LHCN-M2 (cell line): ENCODE results near the gene CCDC138. TPM values are rescaled to one million over a fixed set of nuclear protein-coding genes. Genes with fewer than 3 reads are reported as not detected.
A peak's percentile ranks its signal among the peaks of the same experiment; 100 is the strongest.

Experiments used
- DNase-seq: peaks from one replicate; pipeline ENCODE4 v3.0.0-alpha.2; 2012; ENCODE audit warnings: low read depth
- total RNA-seq: library from RNA; depleted of rRNA; stranded (reverse); fragments of >200 nt; gene quantifications from 2 replicates; pipeline ENCODE4 v1.2.3, GENCODE V29; 2014

Gene CCDC138
- total RNA-seq, 1 experiment from 2014 or later = 8.0 TPM

GRCh38 chr2:108825736-108826135 lies 39.2 kb downstream of the CCDC138 start:
- DNase-seq = peak; percentile 67

DNA sequence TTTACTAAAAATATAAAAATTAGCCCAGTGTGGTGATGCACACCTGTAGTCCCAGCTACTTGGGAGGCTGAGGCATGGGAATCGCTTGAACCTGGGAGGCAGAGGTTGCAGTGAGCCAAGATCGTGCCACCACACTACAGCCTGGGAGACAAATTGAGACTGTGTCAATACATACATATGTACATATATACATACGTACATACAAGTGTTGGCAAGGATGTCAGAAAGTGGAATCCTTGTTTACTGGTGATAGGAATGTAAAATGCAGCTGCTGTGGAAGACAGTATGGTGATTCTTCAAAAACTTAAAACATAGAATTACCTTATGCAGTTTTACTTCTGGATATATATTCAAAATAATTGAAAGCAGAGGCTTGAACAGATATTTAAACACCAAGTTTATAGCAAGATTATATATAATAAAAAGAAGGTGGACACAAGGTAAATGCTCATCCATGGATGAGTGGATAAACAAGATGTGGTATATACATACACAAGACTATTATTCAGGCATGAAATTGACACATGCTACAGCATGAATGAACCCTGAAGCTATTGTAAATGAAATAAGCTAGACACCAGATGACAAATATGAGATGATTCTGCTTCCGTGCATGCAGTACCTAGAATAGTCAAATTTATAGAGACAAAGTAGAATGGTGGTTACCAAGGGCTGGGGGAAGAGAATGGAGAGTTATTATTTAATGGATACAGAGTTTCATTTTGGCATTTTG lies 43.2 kb downstream of the CCDC138 start:
- DNase-seq = no peak

DNA sequence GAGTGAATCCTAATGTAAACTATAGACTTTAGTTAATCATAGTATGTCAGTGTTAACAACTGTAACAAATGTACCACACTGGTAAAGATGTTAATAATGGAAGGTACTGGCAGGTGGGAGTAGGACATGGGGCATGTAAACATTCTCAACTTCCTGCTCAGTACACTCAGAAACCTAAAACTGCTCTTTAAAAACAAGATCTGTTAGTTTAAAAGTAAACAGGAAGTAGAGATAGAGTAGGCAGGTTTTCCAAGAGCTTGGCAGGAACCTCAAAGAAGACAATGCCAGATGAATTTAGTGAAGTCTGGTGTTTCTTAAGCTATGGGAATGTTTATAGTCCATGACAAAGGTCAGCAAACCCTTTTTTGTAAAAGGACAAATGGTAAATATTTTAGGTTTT lies 46.6 kb downstream of the CCDC138 start:
- DNase-seq = no peak

DNA sequence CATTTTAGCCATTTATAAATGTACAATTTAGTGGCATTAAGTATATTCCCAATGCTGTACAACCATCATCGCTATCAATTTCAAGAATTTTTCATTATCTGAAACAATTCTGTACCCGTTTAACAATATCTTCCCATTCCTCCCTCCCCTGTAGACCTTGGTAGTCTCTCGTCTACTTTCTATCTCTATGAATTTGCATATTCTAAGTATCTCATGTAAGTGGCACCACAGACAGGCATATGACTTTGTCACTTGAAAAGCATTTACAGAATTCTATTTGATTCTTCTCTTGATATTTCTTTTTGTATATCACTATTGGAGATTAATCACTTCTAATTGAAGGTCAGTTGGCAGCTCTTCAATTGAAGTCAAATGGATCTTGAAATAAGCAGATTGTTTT lies 48.0 kb downstream of the CCDC138 start:
- no peak for DNase-seq

- no peak for DNase-seq
Measured at GRCh38 chr2:108835040-108835439, 48.5 kb downstream of the CCDC138 start.

DNA sequence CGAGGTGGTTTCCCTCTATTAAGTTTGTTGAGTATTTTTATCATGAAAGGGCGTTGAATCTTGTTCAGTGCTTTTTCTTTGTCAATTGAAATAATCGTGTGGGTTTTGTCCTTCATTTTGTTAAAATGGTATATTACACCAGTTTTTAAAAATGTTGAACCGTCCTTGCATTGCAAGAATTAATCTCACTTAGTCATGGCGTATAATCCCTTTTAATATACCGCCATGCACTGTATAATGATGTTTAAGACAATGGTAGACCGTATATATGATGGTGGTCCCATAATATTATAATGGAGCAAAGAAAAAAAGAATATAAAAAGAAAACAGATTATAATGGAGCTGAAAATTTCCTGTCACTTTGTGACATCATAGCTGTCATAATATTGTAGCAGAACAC lies 50.6 kb downstream of the CCDC138 start:
- DNase-seq = no peak

GRCh38 chr2:108841506-108841905 lies 54.9 kb downstream of the CCDC138 start:
- no peak for DNase-seq

DNA sequence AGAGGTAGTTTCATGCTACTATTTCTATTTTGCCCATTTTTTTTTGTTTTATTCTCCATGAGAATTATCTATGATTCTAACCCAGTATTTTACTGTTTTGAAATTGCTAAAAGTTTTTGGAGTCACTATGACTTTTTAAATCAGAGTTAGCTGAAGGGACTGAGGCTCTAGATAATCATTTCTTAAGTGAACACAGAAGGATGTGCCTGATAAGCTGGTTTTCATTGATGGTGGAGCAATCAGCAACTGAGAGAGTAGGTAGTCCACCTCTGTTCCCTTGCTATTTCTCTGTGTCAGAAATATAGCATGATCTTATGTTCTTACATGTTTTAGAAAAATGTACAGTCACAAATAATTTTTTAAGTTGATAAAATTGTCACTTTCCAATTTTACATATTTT lies 59.4 kb downstream of the CCDC138 start:
- no peak for DNase-seq

DNA sequence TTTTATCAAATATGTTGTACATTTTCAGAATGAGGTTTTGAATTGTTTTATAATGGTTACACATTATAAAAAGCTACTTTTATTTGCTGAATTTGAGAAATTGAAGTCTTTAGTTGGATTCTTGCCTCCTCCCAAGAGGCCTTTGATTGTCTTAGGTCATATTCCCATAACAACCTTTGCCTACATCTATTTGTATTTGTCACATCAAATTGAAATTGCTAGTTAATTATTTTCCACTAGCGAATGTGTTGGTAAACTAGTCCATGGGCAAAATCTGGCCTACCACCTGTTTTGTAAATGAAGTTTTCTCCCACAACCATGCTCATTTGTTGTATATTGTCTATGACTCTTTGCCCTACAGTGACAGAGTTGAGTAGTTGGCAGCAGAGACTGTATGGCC lies 60.4 kb downstream of the CCDC138 start:
- DNase-seq = no peak

DNA sequence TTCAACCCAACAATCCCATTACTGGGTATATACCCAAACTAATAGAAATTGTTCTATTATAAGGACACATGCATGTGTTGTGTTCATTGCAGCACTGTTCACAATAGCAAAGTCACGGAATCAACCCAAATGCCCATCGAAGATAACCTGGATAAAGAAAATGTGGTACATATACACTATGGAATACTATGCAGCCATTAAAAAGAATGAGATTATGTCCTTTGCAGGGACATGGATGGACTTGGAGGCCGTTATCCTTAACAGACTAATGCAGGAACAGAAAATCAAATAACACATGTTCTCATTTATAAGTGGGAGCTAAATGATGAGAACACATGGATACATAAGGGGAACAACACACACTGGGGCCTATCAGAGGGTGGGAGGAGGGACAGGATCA lies 65.8 kb downstream of the CCDC138 start:
- no peak for DNase-seq

DNA sequence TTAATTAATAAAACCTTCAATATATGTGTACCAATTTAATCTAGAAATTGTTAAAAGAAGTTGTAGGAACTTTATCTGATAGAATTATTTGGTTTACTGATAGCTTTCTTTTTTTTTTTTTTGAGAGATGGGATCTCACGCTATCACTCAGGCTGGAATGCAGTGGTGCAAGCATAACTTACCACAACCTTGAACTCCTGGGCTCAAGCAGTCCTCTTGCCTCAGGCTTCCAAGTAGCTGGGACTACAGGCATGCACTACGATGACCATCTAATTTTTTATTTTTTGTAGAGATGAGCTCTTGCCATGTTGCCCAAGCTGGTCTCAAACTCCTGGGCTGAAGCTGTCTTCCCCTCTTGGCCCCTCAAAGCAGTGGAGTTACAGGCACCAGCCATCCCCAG lies 66.8 kb downstream of the CCDC138 start:
- DNase-seq = no peak

GRCh38 chr2:108854484-108854883 lies 67.9 kb downstream of the CCDC138 start:
- no peak for DNase-seq

- DNase-seq = peak; percentile 14
Measured at GRCh38 chr2:108855194-108855593, 68.6 kb downstream of the CCDC138 start.

DNA sequence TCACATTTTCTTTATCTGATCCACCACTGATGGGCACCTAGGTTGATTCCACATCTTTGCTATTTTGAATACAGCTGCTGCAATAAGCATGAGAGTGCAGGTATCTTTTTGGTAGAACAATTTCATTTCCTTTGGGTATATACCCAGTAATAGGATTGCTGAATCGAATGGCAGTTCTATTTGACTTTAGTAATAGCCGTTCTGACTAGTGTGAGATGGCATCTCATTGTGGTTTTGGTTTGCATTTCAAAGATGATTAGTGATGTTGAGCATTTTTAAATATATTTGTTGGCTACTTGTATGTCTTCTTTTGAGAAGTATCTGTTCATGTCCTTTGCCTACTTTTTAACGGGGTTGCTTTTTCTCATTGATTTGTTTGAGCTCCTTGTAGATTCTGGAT lies 72.3 kb downstream of the CCDC138 start:
- peak; percentile 69 for DNase-seq

GRCh38 chr2:108866041-108866440 lies 79.5 kb downstream of the CCDC138 start:
- DNase-seq = no peak

GRCh38 chr2:108868911-108869310 lies 82.3 kb downstream of the CCDC138 start:
- DNase-seq = no peak

GRCh38 chr2:108869542-108869941 lies 83.0 kb downstream of the CCDC138 start:
- DNase-seq = no peak

- DNase-seq = no peak
Measured at GRCh38 chr2:108870069-108870644, 83.6 kb downstream of the CCDC138 start.

GRCh38 chr2:108877506-108877905 lies 90.9 kb downstream of the CCDC138 start:
- no peak for DNase-seq

DNA sequence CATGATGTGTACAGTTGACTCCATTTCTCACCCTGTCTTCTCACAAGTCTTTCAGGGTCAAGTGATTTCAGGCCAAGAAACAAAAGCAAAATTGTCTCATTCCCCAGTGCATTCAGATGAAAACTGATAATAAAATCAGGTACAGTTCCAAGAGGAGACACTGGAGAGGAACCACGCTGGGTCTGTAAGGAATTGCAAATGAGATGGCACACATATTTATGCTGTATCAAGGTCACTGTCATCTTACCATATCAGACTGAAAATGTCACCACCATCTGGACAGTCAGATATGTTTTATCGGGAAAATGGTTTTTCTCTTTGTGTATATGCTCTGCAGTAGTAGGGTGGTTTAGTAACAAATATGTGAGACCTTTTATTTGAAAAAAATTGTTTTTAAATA lies 91.7 kb downstream of the CCDC138 start:
- no peak for DNase-seq

GRCh38 chr2:108884619-108885018 lies 98.0 kb downstream of the CCDC138 start:
- peak; percentile 43 for DNase-seq

DNA sequence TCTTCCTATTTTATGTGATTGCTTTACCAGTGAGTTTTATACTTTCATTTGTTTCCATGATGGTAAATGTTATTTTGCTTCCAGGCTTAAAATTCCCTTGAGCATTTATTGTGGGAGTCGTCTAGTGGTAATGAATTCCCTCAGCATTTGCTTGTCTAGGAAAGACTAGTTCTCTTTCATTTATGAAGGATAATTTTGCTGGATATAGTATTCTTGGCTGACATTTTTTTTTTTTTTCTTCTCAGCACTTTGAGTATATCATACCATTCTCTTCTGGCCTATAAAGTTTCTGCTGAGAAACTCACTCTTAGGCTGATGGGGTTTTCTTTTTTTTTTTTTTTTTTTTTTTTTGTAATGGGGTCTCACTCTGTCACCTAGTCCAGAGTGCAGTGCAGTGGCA lies 103.3 kb downstream of the CCDC138 start:
- no peak for DNase-seq

GRCh38 chr2:108893277-108893676 lies 106.7 kb downstream of the CCDC138 start:
- no peak for DNase-seq

DNA sequence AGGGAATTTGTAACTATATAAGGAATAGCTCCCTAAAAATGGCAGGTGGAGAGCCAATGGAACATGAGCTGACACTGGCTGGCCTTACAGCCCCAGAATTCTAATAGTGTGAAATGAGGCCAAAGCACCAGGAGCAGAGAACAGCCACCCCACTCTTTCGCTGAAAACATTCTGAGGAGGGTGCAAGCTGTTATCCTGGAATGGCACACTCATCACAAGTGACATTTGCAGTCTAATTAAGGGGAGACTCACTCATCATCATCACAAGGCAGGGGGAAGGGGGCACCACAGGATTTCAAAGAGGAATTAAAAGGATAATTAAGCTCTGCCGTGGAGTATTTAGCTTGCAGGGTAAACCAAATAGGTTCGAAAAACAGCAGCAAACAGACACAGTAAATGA lies 108.2 kb downstream of the CCDC138 start:
- no peak for DNase-seq
